Measurements from ENCODE around the gene MAP1S. TPM values are rescaled to one million over a fixed set of nuclear protein-coding genes. Genes with fewer than 3 reads are reported as not detected.

The MAP1S gene
- total RNA-seq, 4 donors from 2014 or later: 16.8 to 42.5 (median 26.4) TPM

GRCh38 chr19:17721821-17722220 lies 2.5 kb downstream of the MAP1S start:
- TF ChIP-seq POLR2A (IDR thresholded peaks at IDR 0.05) (no peak), POLR2AphosphoS5 (IDR thresholded peaks at IDR 0.05) (no peak), CTCF (IDR thresholded peaks at IDR 0.05) (no peak), EP300 (IDR thresholded peaks at IDR 0.05) (no peak)
- DNase-seq (ENCODE audit: low spot score in 2 of 2): no peak
- Histone ChIP-seq H3K4me1 (peaks cover 47% of the 10 kb centered on the region), H3K27me3 (no peaks in the 10 kb centered on the region), H3K27ac (no peak overlapping the region), H3K36me3 (peaks cover 40% of the 10 kb centered on the region), H3K9me3 (no peaks in the 10 kb centered on the region), H3K4me3 (peak overlapping the region; percentile 93)
- WGBS: 51% methylated on average over 4 of the region's 8 CpGs

- H3K4me3 ChIP-seq: no peak overlapping the region
- H3K4me1 ChIP-seq: peaks cover 40% of the 10 kb centered on the region
- DNase-seq (ENCODE audit: low spot score in 2 of 2): no peak
- no peak for TF ChIP-seq CTCF (IDR thresholded peaks at IDR 0.05)
- TF ChIP-seq EP300 (IDR thresholded peaks at IDR 0.05): no peak
- TF ChIP-seq POLR2A (IDR thresholded peaks at IDR 0.05): no peak
- TF ChIP-seq POLR2AphosphoS5 (IDR thresholded peaks at IDR 0.05): no peak
- H3K27ac ChIP-seq: no peak overlapping the region
- H3K9me3 ChIP-seq: no peaks in the 10 kb centered on the region
- H3K36me3 ChIP-seq: peaks cover 49% of the 10 kb centered on the region
- whole genome bisulfite sequencing: 83% methylated on average over 12 of the region's 12 CpGs
- no peaks in the 10 kb centered on the region for H3K27me3 ChIP-seq
These were observed 3.5 kb downstream of the MAP1S start for GRCh38 chr19:17722655-17723240.

- peaks cover 30% of the 10 kb centered on the region for H3K4me1 ChIP-seq
- WGBS: 95% methylated on average over 6 of the region's 7 CpGs
These were observed 5.4 kb downstream of the MAP1S start for GRCh38 chr19:17724655-17725054.

GRCh38 chr19:17725422-17726078 lies 6.3 kb downstream of the MAP1S start:
- WGBS: 82% methylated on average over 11 of the region's 21 CpGs
- H3K36me3 ChIP-seq: peaks cover 72% of the 10 kb centered on the region
- no peak for TF ChIP-seq EP300 (IDR thresholded peaks at IDR 0.05)
- TF ChIP-seq CTCF (IDR thresholded peaks at IDR 0.05): no peak
- TF ChIP-seq POLR2AphosphoS5 (IDR thresholded peaks at IDR 0.05): no peak
- no peak for TF ChIP-seq POLR2A (IDR thresholded peaks at IDR 0.05)
- H3K4me1 ChIP-seq: peaks cover 22% of the 10 kb centered on the region
- H3K27me3 ChIP-seq: no peaks in the 10 kb centered on the region
- no peak overlapping the region for H3K27ac ChIP-seq
- H3K4me3 ChIP-seq: no peak overlapping the region
- H3K9me3 ChIP-seq: no peaks in the 10 kb centered on the region
- no peak for DNase-seq (ENCODE audit: low spot score in 2 of 2)

More at GRCh38 chr19:17724655-17725054, 5.4 kb downstream of the MAP1S start:
- H3K27ac ChIP-seq: no peak overlapping the region
- no peak for DNase-seq (ENCODE audit: low spot score in 2 of 2)
- H3K27me3 ChIP-seq: no peaks in the 10 kb centered on the region
- peaks cover 66% of the 10 kb centered on the region for H3K36me3 ChIP-seq
- H3K4me3 ChIP-seq: no peak overlapping the region
- H3K9me3 ChIP-seq: no peaks in the 10 kb centered on the region
- TF ChIP-seq EP300 (IDR thresholded peaks at IDR 0.05) (no peak), CTCF (IDR thresholded peaks at IDR 0.05) (no peak), POLR2AphosphoS5 (IDR thresholded peaks at IDR 0.05) (no peak)

- no peak overlapping the region for H3K27ac ChIP-seq
- H3K9me3 ChIP-seq: no peaks in the 10 kb centered on the region
- no peak for TF ChIP-seq CTCF (IDR thresholded peaks at IDR 0.05)
- TF ChIP-seq EP300 (IDR thresholded peaks at IDR 0.05): no peak
- TF ChIP-seq POLR2A (IDR thresholded peaks at IDR 0.05): no peak
- TF ChIP-seq POLR2AphosphoS5 (IDR thresholded peaks at IDR 0.05): no peak
- peaks cover 78% of the 10 kb centered on the region for H3K36me3 ChIP-seq
- H3K4me1 ChIP-seq: peaks cover 15% of the 10 kb centered on the region
- DNase-seq (ENCODE audit: low spot score in 2 of 2): no peak
- 100% methylated on average over 3 of the region's 59 CpGs for WGBS
- no peak overlapping the region for H3K4me3 ChIP-seq
- H3K27me3 ChIP-seq: no peaks in the 10 kb centered on the region
These were observed 7.0 kb downstream of the MAP1S start for GRCh38 chr19:17726136-17726741.
